Suprapubic skin (tissue), 4 donors: ENCODE results near the gene ZDHHC16.

ENCODE experiments used
- EP300 ChIP-seq: sonication (generic); formaldehyde crosslinking; IDR thresholded peaks from one replicate; pipeline ENCODE4 v1.6.1; 2017; ENCODE audit warnings: antibody characterized with exemption
- POLR2A ChIP-seq, 2 donors: fragments of 450-650 bp; IDR thresholded peaks; one replicate each; pipeline ENCODE4 v1.6.1; 2017; ENCODE audit warnings: antibody characterized with exemption in 2 of 2, mild to moderate bottlenecking in 2 of 2, moderate library complexity in 2 of 2
- POLR2AphosphoS5 ChIP-seq, 3 donors: sonication (generic); formaldehyde crosslinking; IDR thresholded peaks; one replicate each; pipeline ENCODE4 v1.6.1; 2017; ENCODE audit warnings: antibody characterized with exemption in 3 of 3
- TF ChIP-seq, protein P1 (sequence below), 2 donors: fragments of 200-600 bp in 1 of 2; fragments of 450-650 bp in 1 of 2; sonication (generic) in 1 of 2; IDR thresholded peaks; one replicate each; pipeline ENCODE4 v1.5.1; 2016 to 2019; ENCODE audit warnings: antibody characterized with exemption in 2 of 2, mild to moderate bottlenecking in 1 of 2, moderate library complexity in 1 of 2

DNA sequence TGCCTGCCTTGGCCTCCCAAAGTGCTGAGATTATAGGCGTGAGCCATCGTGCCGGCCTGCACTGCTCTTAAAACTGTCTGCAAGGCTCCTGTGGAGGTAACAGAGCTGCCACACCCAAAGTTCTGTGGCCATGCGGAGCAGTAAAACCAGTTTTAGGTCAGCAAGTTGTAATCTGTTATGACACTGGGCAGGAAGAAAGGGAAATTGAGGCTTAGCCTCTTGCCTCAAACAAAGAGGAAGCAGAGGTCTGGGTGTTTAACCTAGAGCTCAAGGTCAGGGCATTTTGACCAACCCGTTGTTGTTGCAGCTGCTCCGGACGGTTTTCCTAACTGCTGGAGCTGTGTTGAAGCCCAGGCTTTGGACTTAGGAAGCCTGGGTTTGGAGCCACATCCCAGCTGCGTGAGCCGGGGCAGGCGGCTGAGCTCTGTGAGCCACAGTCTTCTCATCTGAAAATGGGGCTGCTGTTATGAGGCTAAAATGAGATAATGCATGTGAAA lies 37.4 kb upstream of the ZDHHC16 start:
- TF ChIP-seq, protein P1, sequence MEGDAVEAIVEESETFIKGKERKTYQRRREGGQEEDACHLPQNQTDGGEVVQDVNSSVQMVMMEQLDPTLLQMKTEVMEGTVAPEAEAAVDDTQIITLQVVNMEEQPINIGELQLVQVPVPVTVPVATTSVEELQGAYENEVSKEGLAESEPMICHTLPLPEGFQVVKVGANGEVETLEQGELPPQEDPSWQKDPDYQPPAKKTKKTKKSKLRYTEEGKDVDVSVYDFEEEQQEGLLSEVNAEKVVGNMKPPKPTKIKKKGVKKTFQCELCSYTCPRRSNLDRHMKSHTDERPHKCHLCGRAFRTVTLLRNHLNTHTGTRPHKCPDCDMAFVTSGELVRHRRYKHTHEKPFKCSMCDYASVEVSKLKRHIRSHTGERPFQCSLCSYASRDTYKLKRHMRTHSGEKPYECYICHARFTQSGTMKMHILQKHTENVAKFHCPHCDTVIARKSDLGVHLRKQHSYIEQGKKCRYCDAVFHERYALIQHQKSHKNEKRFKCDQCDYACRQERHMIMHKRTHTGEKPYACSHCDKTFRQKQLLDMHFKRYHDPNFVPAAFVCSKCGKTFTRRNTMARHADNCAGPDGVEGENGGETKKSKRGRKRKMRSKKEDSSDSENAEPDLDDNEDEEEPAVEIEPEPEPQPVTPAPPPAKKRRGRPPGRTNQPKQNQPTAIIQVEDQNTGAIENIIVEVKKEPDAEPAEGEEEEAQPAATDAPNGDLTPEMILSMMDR (IDR thresholded peaks at IDR 0.05) = no peak
- TF ChIP-seq EP300 (no peak), POLR2A (IDR thresholded peaks at IDR 0.05) (no peak), POLR2AphosphoS5 (IDR thresholded peaks at IDR 0.05) (no peak)
